H9 (cell line): ENCODE results near the gene SYT3. TPM values are rescaled to one million over a fixed set of nuclear protein-coding genes. Genes with fewer than 3 reads are reported as not detected.

ENCODE experiments used
- DNase-seq: peaks from one replicate; pipeline ENCODE4 v3.0.0-alpha.2; 2017
- H2AFZ ChIP-seq: one replicate; pipeline ENCODE4 v1.6.1; 2013; ENCODE audit warnings: mild to moderate bottlenecking, low read length, control low read depth, moderate library complexity
- H2AK5ac ChIP-seq: 2 replicates; pipeline ENCODE4 v1.6.1; 2013; ENCODE audit warnings: low read length, control low read depth, mixed read lengths; ENCODE audit not compliant: insufficient read length
- H2BK120ac ChIP-seq: one replicate; pipeline ENCODE4 v1.6.1; 2013; ENCODE audit warnings: low read depth, mild to moderate bottlenecking, low read length, control low read depth, inconsistent platforms; ENCODE audit not compliant: poor library complexity, severe bottlenecking
- H2BK12ac ChIP-seq: 2 replicates; pipeline ENCODE4 v1.6.1; 2013; ENCODE audit warnings: low read length, control low read depth, mixed read lengths, low read depth; ENCODE audit not compliant: insufficient read length
- H2BK15ac ChIP-seq: 2 replicates; pipeline ENCODE4 v1.6.1; 2013; ENCODE audit warnings: low read depth, low read length, control low read depth
- H2BK20ac ChIP-seq: one replicate; pipeline ENCODE4 v1.6.1; 2013; ENCODE audit warnings: low read depth, mild to moderate bottlenecking, low read length, control low read depth, inconsistent platforms; ENCODE audit not compliant: poor library complexity, severe bottlenecking
- H2BK5ac ChIP-seq: 2 replicates; pipeline ENCODE4 v1.6.1; 2013; ENCODE audit warnings: low read length, control low read depth, mixed read lengths; ENCODE audit not compliant: insufficient read length
- H3K14ac ChIP-seq: 2 replicates; pipeline ENCODE4 v1.6.1; 2013; ENCODE audit warnings: low read length, control low read depth; ENCODE audit not compliant: insufficient read depth
- H3K18ac ChIP-seq: 2 replicates; pipeline ENCODE4 v1.6.1; 2013; ENCODE audit warnings: low read depth, mild to moderate bottlenecking, mixed read lengths, low read length, control low read depth; ENCODE audit not compliant: insufficient read length
- H3K23ac ChIP-seq: 2 replicates; pipeline ENCODE4 v1.6.1; 2013; ENCODE audit warnings: low read length, control low read depth, mixed read lengths, low read depth; ENCODE audit not compliant: insufficient read length
- H3K23me2 ChIP-seq: 2 replicates; pipeline ENCODE4 v1.6.1; 2013; ENCODE audit warnings: low read depth, mild to moderate bottlenecking, mixed read lengths, low read length, control low read depth; ENCODE audit not compliant: insufficient read length, poor library complexity, severe bottlenecking
- H3K27ac ChIP-seq: 2 replicates; pipeline ENCODE4 v1.5.1; 2013; ENCODE audit warnings: low read length, control low read depth, mixed read lengths, low read depth; ENCODE audit not compliant: insufficient read length
- H3K27me3 ChIP-seq: 2 replicates; pipeline ENCODE4 v1.6.1; 2013; ENCODE audit warnings: low read length, control low read depth, inconsistent platforms; ENCODE audit not compliant: insufficient read depth
- H3K4ac ChIP-seq: 2 replicates; pipeline ENCODE4 v1.6.1; 2013; ENCODE audit warnings: low read depth, mild to moderate bottlenecking, control low read depth, inconsistent platforms, low read length, moderate library complexity
- H3K4me1 ChIP-seq: 2 replicates; pipeline ENCODE4 v1.6.1; 2013; ENCODE audit warnings: low read length, control low read depth, inconsistent platforms; ENCODE audit not compliant: insufficient read depth
- H3K4me2 ChIP-seq: 2 replicates; pipeline ENCODE4 v1.6.1; 2013; ENCODE audit warnings: low read length, control low read depth, mixed read lengths; ENCODE audit not compliant: insufficient read length, insufficient read depth
- H3K56ac ChIP-seq: 2 replicates; pipeline ENCODE4 v1.6.1; 2013; ENCODE audit warnings: low read depth, mild to moderate bottlenecking, mixed read lengths, low read length, control low read depth; ENCODE audit not compliant: insufficient read length
- H3K79me1 ChIP-seq: 2 replicates; pipeline ENCODE4 v1.6.1; 2013; ENCODE audit warnings: low read depth, mild to moderate bottlenecking, moderate library complexity, low read length, control low read depth, inconsistent platforms; ENCODE audit not compliant: insufficient read depth, poor library complexity, severe bottlenecking
- H3K79me2 ChIP-seq: 2 replicates; pipeline ENCODE4 v1.6.1; 2013; ENCODE audit warnings: low read length, control low read depth, inconsistent platforms; ENCODE audit not compliant: insufficient read depth
- H3K9ac ChIP-seq: 2 replicates; pipeline ENCODE4 v1.6.1; 2013; ENCODE audit warnings: low read length, control low read depth, mixed read lengths; ENCODE audit not compliant: insufficient read length; ENCODE audit errors: extremely low read depth
- H3K9me3 ChIP-seq: one replicate; pipeline ENCODE4 v1.6.1; 2013; ENCODE audit warnings: low read depth, low read length, inconsistent platforms; ENCODE audit not compliant: control insufficient read depth
- H3T11ph ChIP-seq: one replicate; pipeline ENCODE4 v1.6.1; 2013; ENCODE audit warnings: mild to moderate bottlenecking, low read length, control low read depth, inconsistent platforms
- H4K20me1 ChIP-seq: one replicate; pipeline ENCODE4 v1.6.1; 2013; ENCODE audit not compliant: control insufficient read depth, insufficient read length, insufficient read depth
- H4K5ac ChIP-seq: 2 replicates; pipeline ENCODE4 v1.6.1; 2013; ENCODE audit warnings: low read depth, mild to moderate bottlenecking, mixed read lengths, low read length, control low read depth; ENCODE audit not compliant: insufficient read length
- H4K8ac ChIP-seq: replicated peaks from 2 replicates; pipeline ENCODE4 v1.6.1; 2013; ENCODE audit warnings: low read length, control low read depth, mixed read lengths, low read depth; ENCODE audit not compliant: insufficient read length
- H4K91ac ChIP-seq: 2 replicates; pipeline ENCODE4 v1.6.1; 2013; ENCODE audit warnings: low read depth, mild to moderate bottlenecking, moderate library complexity, mixed read lengths, low read length, control low read depth; ENCODE audit not compliant: insufficient read length
- H3K27ac Mint-ChIP-seq, 3 experiments: 2 replicates in 2 of 3; 3 replicates in 1 of 3; pipeline ENCODE4 v1.8.0; 2020 to 2021; ENCODE audit warnings: mixed read lengths in 3 of 3, mild to moderate bottlenecking in 1 of 3, moderate library complexity in 1 of 3
- H3K27me3 Mint-ChIP-seq: 2 replicates; pipeline ENCODE4 v1.8.0; 2021; ENCODE audit warnings: low read depth, mild to moderate bottlenecking, moderate library complexity, mixed read lengths
- H3K36me3 Mint-ChIP-seq, 3 experiments: 2 replicates in 2 of 3; 3 replicates in 1 of 3; pipeline ENCODE4 v1.8.0; 2020 to 2021; ENCODE audit warnings: low read depth in 3 of 3, mixed read lengths in 3 of 3; ENCODE audit not compliant: insufficient read depth in 1 of 3
- H3K4me1 Mint-ChIP-seq, 2 experiments: 2 replicates each; pipeline ENCODE4 v1.8.0; 2020; ENCODE audit warnings: mixed read lengths in 2 of 2
- H3K4me3 Mint-ChIP-seq, 2 experiments: 2 replicates in 1 of 2; 3 replicates in 1 of 2; pipeline ENCODE4 v1.8.0; 2020 to 2021; ENCODE audit warnings: mild to moderate bottlenecking in 2 of 2, mixed read lengths in 2 of 2, moderate library complexity in 1 of 2
- H3K9me3 Mint-ChIP-seq, 2 experiments: 2 replicates in 1 of 2; 3 replicates in 1 of 2; pipeline ENCODE4 v1.8.0; 2020; ENCODE audit warnings: mild to moderate bottlenecking in 2 of 2, mixed read lengths in 2 of 2, moderate library complexity in 1 of 2
- WGBS: extraction: QIAGEN DNeasy Blood & Tissue Kit; methylation state at CpG from one replicate; pipeline ENCODE4 v1.1.7; 2013; ENCODE audit warnings: missing lambda C conversion rate, low lambda C conversion rate, mixed read lengths; ENCODE audit not compliant: insufficient read length; ENCODE audit errors: extremely low coverage; 5-methylcytosine and 5-hydroxymethylcytosine counted together
- total RNA-seq: library from RNA; stranded (reverse); gene quantifications from 2 replicates; pipeline ENCODE4 v1.2.1, GENCODE V29; 2021
- TF ChIP-seq, protein P1 (sequence below): fragments of 200-600 bp; sonication (generic); conservative IDR thresholded peaks from 3 replicates; pipeline ENCODE4 v1.8.0; 2021; ENCODE audit warnings: antibody characterized with exemption, mild to moderate bottlenecking

The SYT3 gene
- total RNA-seq, 1 experiment from 2014 or later, result 3.1 TPM

DNA sequence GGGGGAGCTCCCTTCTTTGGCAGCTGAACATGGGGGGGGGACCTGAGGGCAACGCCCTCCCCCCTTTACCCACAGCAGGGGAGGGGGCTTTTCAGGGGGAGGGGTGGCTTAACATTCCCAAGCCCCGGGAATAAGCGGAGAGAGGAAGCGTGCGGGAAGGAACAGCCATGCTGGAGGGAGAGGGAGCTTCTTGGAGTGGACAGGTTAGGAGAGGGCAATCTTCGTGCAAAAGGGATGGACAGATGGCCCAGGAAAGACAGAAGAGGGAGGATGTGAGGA is 20.3 kb upstream of the SYT3 start:
- Histone ChIP-seq H3K4me1 (no peaks in the 10 kb centered on the region; the same call in 1 of the 2 replicates), H3K27me3 (no peaks in the 10 kb centered on the region), H3K14ac (no peak overlapping the region), H3K9ac (no peak overlapping the region), H2AK5ac (no peak overlapping the region), H3K9me3 (no peaks in the 10 kb centered on the region), H3K18ac (no peak overlapping the region), H4K91ac (no peak overlapping the region), H4K8ac (no peak overlapping the region), H3K23me2 (peaks cover 16% of the 10 kb centered on the region), H3T11ph (no peak overlapping the region), H2BK12ac (no peak overlapping the region), H3K4me2 (peak overlapping the region; percentile 65), H3K79me2 (no peaks in the 10 kb centered on the region), H3K79me1 (no peaks in the 10 kb centered on the region), H2BK20ac (no peak overlapping the region), H3K27ac (no peak overlapping the region), H4K5ac (no peak overlapping the region), H3K56ac (no peak overlapping the region), H4K20me1 (no peaks in the 10 kb centered on the region), H3K4ac (no peak overlapping the region), H2BK5ac (no peak overlapping the region), H3K23ac (no peak overlapping the region), H2BK15ac (no peak overlapping the region), H2AFZ (no peak overlapping the region), H2BK120ac (no peak overlapping the region)
- TF ChIP-seq, protein P1, sequence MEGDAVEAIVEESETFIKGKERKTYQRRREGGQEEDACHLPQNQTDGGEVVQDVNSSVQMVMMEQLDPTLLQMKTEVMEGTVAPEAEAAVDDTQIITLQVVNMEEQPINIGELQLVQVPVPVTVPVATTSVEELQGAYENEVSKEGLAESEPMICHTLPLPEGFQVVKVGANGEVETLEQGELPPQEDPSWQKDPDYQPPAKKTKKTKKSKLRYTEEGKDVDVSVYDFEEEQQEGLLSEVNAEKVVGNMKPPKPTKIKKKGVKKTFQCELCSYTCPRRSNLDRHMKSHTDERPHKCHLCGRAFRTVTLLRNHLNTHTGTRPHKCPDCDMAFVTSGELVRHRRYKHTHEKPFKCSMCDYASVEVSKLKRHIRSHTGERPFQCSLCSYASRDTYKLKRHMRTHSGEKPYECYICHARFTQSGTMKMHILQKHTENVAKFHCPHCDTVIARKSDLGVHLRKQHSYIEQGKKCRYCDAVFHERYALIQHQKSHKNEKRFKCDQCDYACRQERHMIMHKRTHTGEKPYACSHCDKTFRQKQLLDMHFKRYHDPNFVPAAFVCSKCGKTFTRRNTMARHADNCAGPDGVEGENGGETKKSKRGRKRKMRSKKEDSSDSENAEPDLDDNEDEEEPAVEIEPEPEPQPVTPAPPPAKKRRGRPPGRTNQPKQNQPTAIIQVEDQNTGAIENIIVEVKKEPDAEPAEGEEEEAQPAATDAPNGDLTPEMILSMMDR, result no peak
- WGBS, result no CpG with 5 or more reads among the region's 6 CpGs
- H3K36me3 Mint-ChIP-seq, result peaks cover 0 to 18% (median 2%) of the 10 kb centered on the region in 3 experiments; a peak in 4 of 7 replicates
- peaks cover 4 to 8% of the 10 kb centered on the region in 2 experiments for H3K9me3 Mint-ChIP-seq
- peak overlapping the region in 2 of 3 experiments; percentile 52 to 71; a peak in 3 of 7 replicates for H3K27ac Mint-ChIP-seq
- DNase-seq, result no peak
- H3K4me1 Mint-ChIP-seq, result peaks cover 16 to 31% of the 10 kb centered on the region in 2 experiments
- peak overlapping the region; percentile 56 to 81 for H3K4me3 Mint-ChIP-seq
- peaks cover 49% of the 10 kb centered on the region for H3K27me3 Mint-ChIP-seq
